Measurements from ENCODE around the gene TTC14.

GRCh38 chr3:180631317-180631716, 29.4 kb downstream of the TTC14 start:
- TF ChIP-seq, protein P1, sequence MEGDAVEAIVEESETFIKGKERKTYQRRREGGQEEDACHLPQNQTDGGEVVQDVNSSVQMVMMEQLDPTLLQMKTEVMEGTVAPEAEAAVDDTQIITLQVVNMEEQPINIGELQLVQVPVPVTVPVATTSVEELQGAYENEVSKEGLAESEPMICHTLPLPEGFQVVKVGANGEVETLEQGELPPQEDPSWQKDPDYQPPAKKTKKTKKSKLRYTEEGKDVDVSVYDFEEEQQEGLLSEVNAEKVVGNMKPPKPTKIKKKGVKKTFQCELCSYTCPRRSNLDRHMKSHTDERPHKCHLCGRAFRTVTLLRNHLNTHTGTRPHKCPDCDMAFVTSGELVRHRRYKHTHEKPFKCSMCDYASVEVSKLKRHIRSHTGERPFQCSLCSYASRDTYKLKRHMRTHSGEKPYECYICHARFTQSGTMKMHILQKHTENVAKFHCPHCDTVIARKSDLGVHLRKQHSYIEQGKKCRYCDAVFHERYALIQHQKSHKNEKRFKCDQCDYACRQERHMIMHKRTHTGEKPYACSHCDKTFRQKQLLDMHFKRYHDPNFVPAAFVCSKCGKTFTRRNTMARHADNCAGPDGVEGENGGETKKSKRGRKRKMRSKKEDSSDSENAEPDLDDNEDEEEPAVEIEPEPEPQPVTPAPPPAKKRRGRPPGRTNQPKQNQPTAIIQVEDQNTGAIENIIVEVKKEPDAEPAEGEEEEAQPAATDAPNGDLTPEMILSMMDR (IDR thresholded peaks at IDR 0.05; ENCODE audit: low read depth, low read length, poor library complexity, severe bottlenecking) = peak; percentile 24
- no peak for TF ChIP-seq EZH2phosphoT487 (IDR thresholded peaks at IDR 0.05; ENCODE audit: borderline replicate concordance, low read length)

Data from DOHH2 (cell line).